ENCODE measurements around the gene ST8SIA4.
"Not testable (repeated sequence)": the region's sequence is repeated elsewhere in the genome, so short reads cannot be mapped to it uniquely, and the experiment has no call there.

Gene ST8SIA4

DNA sequence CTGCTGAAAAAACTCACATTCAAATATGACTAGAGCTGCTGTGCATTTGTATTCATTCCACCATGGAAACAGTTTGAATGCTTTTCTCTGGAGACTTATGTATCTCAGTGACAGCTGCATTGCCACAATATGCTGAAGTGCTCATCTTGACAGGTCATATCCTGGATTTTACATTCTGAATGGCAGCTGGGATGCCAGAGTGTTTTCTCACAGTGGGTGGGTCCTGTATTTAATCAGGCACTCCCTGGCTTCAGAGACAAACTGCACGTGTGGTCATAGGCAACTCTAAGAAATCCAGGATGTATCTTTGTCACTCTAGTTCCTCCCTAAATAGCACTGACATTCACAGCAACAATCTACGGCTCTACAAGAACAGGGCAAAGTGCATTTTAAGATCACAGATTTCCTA, 75.6 kb downstream of the ST8SIA4 start:
- no peak for DNase-seq

GRCh38 chr5:100826133-100826532, 76.9 kb downstream of the ST8SIA4 start:
- DNase-seq: no peak

GRCh38 chr5:100824635-100825034, 78.4 kb downstream of the ST8SIA4 start:
- no peak for DNase-seq

GRCh38 chr5:100823812-100824211, 79.3 kb downstream of the ST8SIA4 start:
- DNase-seq: no peak

DNA sequence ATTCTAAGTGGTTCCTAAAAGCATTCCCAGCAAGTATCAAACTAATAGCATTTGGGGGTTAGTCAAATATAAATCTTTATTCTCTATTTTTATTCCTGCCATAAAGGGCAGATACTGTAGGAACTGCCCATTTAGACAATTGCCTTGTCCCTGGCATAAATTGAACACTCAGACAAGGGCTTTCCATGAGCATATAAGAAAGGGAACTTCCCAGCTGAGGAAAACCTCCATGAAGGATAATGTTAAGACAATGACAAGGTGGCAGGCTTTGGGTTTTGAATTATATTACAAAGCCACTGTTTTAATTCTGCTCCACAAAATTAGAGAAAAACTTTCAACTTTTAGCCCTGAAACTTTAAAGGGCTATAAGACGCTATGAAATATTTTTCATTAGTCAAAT, 81.3 kb downstream of the ST8SIA4 start:
- no peak for DNase-seq

- DNase-seq: no peak
Observed at GRCh38 chr5:100818340-100818739, 84.7 kb downstream of the ST8SIA4 start.

DNA sequence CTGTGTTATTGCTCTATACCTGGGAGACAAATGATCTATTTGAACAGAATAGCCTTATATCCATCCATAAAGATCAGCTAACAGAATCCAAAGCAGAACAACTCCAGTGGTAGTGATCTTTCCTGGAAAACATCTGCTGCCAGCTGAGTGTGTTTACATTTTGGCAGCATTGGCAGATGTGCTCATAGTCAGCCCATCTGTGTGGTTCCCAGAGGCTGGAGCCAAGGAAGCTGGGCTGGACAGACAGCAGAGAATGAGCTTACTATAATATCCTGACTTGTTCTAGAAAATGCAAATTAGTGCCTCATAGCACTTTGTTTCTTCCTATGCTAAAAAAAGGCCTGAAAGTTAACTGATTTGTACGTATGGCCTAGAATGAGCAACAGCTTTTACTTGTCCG, 99.7 kb downstream of the ST8SIA4 start:
- DNase-seq: no peak

DNA sequence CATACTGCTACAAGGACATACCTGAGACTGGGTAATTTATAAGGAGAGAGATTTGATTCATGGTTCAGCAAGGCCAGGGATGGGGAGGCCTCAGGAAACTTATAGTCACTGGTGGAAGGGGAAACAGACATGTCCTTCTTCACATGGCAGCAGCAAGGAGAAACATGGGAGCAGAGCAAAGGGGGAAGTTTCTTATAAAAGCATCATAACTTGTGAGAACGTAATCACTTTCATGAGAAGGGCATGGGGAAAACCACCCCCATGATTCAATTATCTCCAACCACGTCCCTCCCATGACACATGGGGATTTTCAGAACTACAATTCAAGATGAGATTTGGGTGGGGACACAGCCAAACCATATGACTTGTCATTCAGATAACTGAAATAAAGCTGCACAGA, 100.9 kb downstream of the ST8SIA4 start:
- DNase-seq: no peak

GRCh38 chr5:100800562-100800961, 102.5 kb downstream of the ST8SIA4 start:
- DNase-seq: no peak

- no peak for DNase-seq
Observed at GRCh38 chr5:100799166-100799565, 103.9 kb downstream of the ST8SIA4 start.

DNA sequence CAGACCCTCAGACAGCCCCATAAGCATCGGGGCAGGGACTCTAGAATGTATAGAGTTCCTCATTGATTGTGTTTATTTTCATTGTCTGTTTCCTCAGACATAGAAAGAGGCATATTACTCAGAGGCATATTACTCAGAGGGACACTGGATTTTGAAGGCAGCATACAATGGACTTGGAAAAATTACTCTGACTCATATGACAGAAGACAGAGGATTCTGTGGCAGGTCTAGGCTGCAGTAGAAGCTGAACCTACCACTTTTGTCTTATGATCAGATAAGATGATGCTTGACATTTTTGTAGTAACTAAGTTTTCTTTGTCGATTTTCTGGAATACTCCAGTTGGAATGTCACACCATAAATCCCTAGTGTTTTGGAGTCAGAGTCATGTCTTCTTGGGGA, 105.2 kb downstream of the ST8SIA4 start:
- no peak for DNase-seq

DNA sequence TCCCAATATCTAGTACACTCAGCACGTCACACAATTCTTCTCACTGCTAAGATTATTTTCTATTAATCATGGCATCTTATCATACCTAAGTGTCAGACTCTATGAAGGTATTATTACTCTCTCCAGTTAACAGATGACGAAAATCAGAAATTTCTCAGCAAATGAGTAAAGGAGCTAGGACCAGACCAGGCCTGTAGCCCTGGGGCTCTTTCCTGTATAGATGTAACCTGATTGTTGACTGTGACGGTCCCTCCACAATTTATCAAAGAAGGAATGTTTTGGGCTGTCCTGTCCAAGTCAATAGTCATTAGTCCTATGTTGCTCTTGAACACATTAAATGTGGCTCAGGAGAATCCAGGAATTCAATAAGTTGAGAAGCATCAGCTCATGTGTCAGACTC, 106.2 kb downstream of the ST8SIA4 start:
- no peak for DNase-seq

DNA sequence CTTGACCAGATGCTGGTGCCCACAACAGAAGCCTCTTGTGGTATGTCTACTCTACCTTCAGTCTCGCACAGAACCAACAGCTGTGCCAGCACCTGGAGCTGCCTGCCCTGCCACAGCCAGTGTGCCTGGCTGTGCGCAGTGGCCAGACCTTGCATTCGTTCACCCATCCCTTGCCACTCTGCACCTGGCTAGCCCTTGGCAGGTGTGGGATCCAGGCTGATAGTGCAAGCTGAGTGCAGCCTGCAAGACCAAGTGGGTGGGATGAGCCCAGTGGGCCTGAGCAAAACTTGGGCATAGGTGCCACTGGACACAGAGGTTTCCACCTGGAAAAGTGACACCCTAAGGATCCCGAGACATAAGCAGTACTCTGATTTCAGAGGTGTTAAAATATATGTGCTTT, 108.2 kb downstream of the ST8SIA4 start:
- DNase-seq: no peak

- no peak for DNase-seq
Observed at GRCh38 chr5:100794218-100794617, 108.9 kb downstream of the ST8SIA4 start.

- DNase-seq: no peak
Observed at GRCh38 chr5:100792781-100793180, 110.3 kb downstream of the ST8SIA4 start.

DNA sequence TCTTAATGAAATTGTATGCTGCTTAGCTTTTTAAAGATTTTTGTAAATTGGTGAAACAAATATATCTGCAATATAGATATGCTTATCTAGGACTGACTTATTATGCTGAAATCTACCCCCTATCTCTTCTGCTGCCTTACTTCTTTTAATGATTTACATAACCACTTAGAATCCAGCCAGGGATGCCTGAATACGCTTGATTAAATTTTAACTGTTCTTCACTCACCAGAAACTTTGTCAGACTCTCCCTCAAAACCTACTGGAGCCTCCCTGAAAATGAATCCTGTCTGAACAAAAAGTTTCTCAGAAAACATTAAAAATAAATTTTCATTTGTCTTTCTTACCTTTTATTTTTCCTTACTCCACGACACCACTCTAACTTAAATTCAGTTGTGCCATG, 111.7 kb downstream of the ST8SIA4 start:
- DNase-seq: no peak

DNA sequence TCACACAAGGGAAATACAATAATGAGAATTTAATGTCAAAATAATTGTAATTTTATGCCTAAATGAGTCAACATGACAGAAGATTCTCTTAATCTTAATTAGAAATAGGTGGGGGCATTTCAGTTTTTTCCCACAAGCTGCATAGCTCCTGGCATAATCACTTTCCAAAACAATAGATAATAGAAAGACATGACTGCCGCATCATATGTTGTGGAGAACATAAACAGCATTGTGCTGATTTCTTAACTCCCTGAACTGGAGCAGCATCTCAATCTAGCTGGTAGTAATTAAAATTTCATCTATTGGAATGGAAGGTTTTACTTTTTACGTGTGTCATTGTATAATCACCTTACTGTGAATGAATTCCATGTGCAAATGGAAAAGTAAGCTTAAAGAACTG, 112.1 kb downstream of the ST8SIA4 start:
- no peak for DNase-seq

GRCh38 chr5:100790170-100790665, 112.9 kb downstream of the ST8SIA4 start:
- DNase-seq: no peak

- no peak for DNase-seq
Observed at GRCh38 chr5:100789694-100790093, 113.4 kb downstream of the ST8SIA4 start.

DNA sequence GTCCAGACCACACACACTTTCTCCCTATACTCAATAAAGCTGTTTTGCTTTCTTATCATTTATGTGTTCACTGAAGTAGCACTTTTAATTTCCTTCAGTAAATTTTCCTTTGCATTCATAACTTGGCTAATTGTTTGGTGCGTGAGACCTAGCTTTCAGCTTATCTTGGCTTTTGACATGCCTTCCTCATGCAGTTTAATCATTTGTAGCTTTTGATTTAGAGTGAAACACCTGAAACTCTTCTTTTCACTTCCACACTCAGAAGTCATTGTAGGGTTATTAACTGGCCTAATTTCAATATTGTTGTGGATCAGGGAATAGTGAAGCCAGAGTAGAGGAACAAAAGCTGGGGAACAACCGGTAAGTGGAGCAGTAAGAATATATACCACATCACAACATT, 114.7 kb downstream of the ST8SIA4 start:
- DNase-seq: no peak

DNA sequence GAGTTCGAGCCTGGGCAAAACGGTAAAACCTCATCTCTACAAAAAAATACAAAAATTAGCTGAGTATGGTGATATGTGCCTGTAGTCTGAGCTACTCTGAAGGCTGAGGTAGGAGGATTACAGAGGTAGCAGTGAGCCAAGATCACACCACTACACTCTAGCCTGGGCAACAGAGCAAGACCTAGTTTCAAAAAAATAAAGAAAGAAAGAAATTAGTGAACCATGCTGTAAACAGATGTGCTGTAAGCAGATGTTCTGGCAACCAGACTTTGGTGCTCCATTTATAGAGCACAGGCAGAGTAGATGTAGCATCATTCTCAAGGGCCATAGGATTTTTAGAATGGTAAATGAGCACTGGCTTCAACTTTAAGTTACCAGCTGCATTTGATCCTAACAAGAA, 115.4 kb downstream of the ST8SIA4 start:
- DNase-seq: no peak

DNA sequence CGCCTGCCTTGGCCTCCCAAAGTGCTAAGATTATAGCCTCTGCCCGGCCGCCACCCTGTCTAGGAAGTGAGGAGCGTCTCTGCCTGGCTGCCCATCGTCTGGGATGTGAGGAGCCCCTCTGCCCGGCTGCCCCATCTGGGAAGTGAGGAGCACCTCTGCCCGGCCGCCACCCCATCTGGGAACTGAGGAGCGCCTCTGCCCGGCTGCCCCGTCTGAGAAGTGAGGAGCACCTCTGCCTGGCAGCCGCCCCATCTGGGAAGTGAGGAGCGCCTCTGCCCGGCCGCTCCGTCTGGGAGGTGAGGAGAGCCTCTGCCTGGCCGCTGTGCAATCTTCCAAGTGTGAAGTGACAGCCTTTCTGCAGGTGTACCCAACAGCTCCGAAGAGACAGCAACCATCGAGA, 117.5 kb downstream of the ST8SIA4 start:
- DNase-seq: not testable (repeated sequence)

DNA sequence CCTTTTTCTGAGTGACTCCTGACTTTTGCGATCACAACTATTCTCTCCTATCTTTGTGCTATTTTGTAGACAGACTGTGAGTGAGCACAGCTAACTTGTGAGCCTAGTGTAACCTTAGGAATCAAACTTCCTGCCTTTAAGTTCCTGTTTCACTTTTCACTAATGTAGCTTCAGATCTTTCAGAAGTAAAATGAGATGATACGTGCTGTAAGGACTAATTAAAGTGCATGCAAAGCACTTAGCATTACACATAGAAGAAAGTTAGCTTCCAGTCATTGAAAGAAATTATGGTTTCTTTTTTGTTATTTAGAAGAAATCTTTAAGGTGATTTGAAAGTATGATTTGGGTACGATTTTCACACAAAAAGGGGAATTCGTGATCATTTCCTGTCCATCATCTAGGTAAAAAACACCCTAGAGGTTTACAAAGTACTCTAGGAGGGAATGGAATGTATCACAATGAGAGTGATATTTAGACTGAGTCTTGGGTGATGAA, 122.7 kb downstream of the ST8SIA4 start:
- DNase-seq: no peak

GRCh38 chr5:100779669-100780375, 123.3 kb downstream of the ST8SIA4 start:
- no peak for DNase-seq

DNA sequence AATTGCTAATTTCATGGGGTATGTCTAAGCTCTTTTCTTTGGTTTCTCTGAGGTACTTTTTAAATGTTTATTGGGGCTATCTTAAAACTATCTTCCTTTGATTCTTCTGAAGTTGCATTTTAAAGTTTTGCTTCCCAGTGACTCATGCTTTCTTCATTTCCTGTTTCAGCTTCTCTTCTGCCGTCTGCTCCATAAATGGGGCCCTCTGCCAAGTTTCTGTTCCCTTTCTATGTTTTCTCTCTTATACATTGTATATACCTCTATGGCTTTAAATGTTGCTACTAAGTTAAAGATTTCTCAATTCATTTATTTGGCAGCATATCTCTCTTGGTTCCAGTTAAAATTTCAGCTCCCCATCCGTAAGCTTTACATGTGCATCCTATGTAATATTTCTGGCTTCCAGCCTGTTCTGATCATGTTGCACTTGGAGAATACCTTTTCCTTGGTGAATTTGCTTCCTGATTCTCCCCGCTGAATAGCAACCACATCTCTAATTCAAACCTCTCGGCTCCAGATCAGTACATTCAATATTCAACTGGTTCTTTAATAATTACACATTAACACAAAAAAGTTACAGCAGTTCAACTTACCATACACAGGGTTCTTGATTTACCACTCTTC, 125.3 kb downstream of the ST8SIA4 start:
- no peak for DNase-seq
